Parathyroid adenoma (tissue), 2 donors: ENCODE measurements around the gene KIF25.

ENCODE experiments used
- H2AFZ ChIP-seq: fragments of 300-600 bp; sonication (generic); one replicate; pipeline ENCODE4 v1.7.0; 2017; ENCODE audit warnings: antibody characterized with exemption, mild to moderate bottlenecking
- H3K27ac ChIP-seq: fragments of 300-600 bp; sonication (generic); one replicate; pipeline ENCODE4 v1.7.0; 2017
- H3K27me3 ChIP-seq: fragments of 300-600 bp; sonication (generic); one replicate; pipeline ENCODE4 v1.7.0; 2017; ENCODE audit warnings: low read length; ENCODE audit not compliant: control insufficient read depth, insufficient read depth
- H3K36me3 ChIP-seq: fragments of 300-600 bp; sonication (generic); one replicate; pipeline ENCODE4 v1.7.0; 2017; ENCODE audit warnings: low read length; ENCODE audit not compliant: control insufficient read depth, insufficient read depth
- H3K4me1 ChIP-seq: fragments of 300-600 bp; sonication (generic); one replicate; pipeline ENCODE4 v1.7.0; 2017; ENCODE audit warnings: control low read depth
- H3K4me2 ChIP-seq: fragments of 300-600 bp; sonication (generic); one replicate; pipeline ENCODE4 v1.7.0; 2017; ENCODE audit warnings: low read length
- H3K4me3 ChIP-seq: fragments of 300-600 bp; sonication (generic); one replicate; pipeline ENCODE4 v1.7.0; 2017; ENCODE audit warnings: low read depth, low read length
- H3K79me2 ChIP-seq: fragments of 300-600 bp; sonication (generic); one replicate; pipeline ENCODE4 v1.7.0; 2017; ENCODE audit warnings: control low read depth
- H3K9ac ChIP-seq: fragments of 300-600 bp; sonication (generic); one replicate; pipeline ENCODE4 v1.7.0; 2017; ENCODE audit warnings: mild to moderate bottlenecking
- H3K9me3 ChIP-seq: fragments of 300-600 bp; sonication (generic); one replicate; pipeline ENCODE4 v1.7.0; 2017; ENCODE audit warnings: low read length; ENCODE audit not compliant: control insufficient read depth
- CTCF ChIP-seq: fragments of 300-600 bp; sonication (generic); IDR thresholded peaks from one replicate; pipeline ENCODE4 v1.7.0; 2017; ENCODE audit warnings: antibody characterized with exemption, mild to moderate bottlenecking
- donor health status: primary hyperparathyroidism.

The KIF25 gene

GRCh38 chr6:168017629-168018028 lies 20.2 kb downstream of the KIF25 start:
- no peak overlapping the region for H3K4me2 ChIP-seq
- no peak for TF ChIP-seq CTCF
- H3K4me1 ChIP-seq = no peaks in the 10 kb centered on the region
- no peaks in the 10 kb centered on the region for H3K9me3 ChIP-seq
- H3K9ac ChIP-seq = no peak overlapping the region
- no peaks in the 10 kb centered on the region for H3K27me3 ChIP-seq
- H3K79me2 ChIP-seq = no peaks in the 10 kb centered on the region
- no peaks in the 10 kb centered on the region for H3K36me3 ChIP-seq
- H3K27ac ChIP-seq = no peak overlapping the region
- H2AFZ ChIP-seq = no peak overlapping the region
- no peak overlapping the region for H3K4me3 ChIP-seq

GRCh38 chr6:168018664-168019063 lies 21.2 kb downstream of the KIF25 start:
- H3K36me3 ChIP-seq = no peaks in the 10 kb centered on the region
- no peaks in the 10 kb centered on the region for H3K4me1 ChIP-seq
- H3K9me3 ChIP-seq = no peaks in the 10 kb centered on the region
- H2AFZ ChIP-seq = no peak overlapping the region
- no peak for TF ChIP-seq CTCF
- H3K27me3 ChIP-seq = no peaks in the 10 kb centered on the region
- no peak overlapping the region for H3K4me2 ChIP-seq
- no peak overlapping the region for H3K9ac ChIP-seq
- H3K79me2 ChIP-seq = no peaks in the 10 kb centered on the region
- H3K27ac ChIP-seq = no peak overlapping the region
- H3K4me3 ChIP-seq = no peak overlapping the region

- Histone ChIP-seq H3K27me3 (no peaks in the 10 kb centered on the region), H3K4me1 (no peaks in the 10 kb centered on the region), H3K4me3 (no peak overlapping the region), H3K9me3 (no peaks in the 10 kb centered on the region), H3K4me2 (no peak overlapping the region), H2AFZ (no peak overlapping the region), H3K27ac (no peak overlapping the region), H3K9ac (no peak overlapping the region), H3K36me3 (no peaks in the 10 kb centered on the region), H3K79me2 (no peaks in the 10 kb centered on the region)
- no peak for TF ChIP-seq CTCF
Measured at GRCh38 chr6:168020242-168020641, 22.8 kb downstream of the KIF25 start.

- TF ChIP-seq CTCF = no peak
- Histone ChIP-seq H3K9ac (no peak overlapping the region), H3K27me3 (no peaks in the 10 kb centered on the region), H3K4me3 (no peak overlapping the region), H3K4me2 (no peak overlapping the region), H3K36me3 (no peaks in the 10 kb centered on the region), H3K79me2 (no peaks in the 10 kb centered on the region), H2AFZ (no peak overlapping the region), H3K27ac (no peak overlapping the region), H3K4me1 (no peaks in the 10 kb centered on the region), H3K9me3 (no peaks in the 10 kb centered on the region)
Measured at GRCh38 chr6:168021581-168021980, 24.1 kb downstream of the KIF25 start.

- Histone ChIP-seq H3K4me3 (no peak overlapping the region), H3K36me3 (no peaks in the 10 kb centered on the region), H3K9ac (no peak overlapping the region), H3K27me3 (no peaks in the 10 kb centered on the region), H3K4me1 (no peaks in the 10 kb centered on the region), H3K4me2 (no peak overlapping the region), H2AFZ (no peak overlapping the region), H3K27ac (no peak overlapping the region), H3K79me2 (no peaks in the 10 kb centered on the region), H3K9me3 (no peaks in the 10 kb centered on the region)
- TF ChIP-seq CTCF = no peak
Measured at GRCh38 chr6:168022488-168023321, 25.2 kb downstream of the KIF25 start.
